HG02840 (cell line): ENCODE results near the gene CDO1.

Experiments used
- ATAC-seq: cut with Tn5 transposase; IDR thresholded peaks from one replicate; pipeline ENCODE4 v1.9.1; 2021; ENCODE audit warnings: mild to moderate bottlenecking, moderate library complexity, moderate number of reproducible peaks; ENCODE audit not compliant: unreplicated experiment, low FRiP score

CDO1 gene

DNA sequence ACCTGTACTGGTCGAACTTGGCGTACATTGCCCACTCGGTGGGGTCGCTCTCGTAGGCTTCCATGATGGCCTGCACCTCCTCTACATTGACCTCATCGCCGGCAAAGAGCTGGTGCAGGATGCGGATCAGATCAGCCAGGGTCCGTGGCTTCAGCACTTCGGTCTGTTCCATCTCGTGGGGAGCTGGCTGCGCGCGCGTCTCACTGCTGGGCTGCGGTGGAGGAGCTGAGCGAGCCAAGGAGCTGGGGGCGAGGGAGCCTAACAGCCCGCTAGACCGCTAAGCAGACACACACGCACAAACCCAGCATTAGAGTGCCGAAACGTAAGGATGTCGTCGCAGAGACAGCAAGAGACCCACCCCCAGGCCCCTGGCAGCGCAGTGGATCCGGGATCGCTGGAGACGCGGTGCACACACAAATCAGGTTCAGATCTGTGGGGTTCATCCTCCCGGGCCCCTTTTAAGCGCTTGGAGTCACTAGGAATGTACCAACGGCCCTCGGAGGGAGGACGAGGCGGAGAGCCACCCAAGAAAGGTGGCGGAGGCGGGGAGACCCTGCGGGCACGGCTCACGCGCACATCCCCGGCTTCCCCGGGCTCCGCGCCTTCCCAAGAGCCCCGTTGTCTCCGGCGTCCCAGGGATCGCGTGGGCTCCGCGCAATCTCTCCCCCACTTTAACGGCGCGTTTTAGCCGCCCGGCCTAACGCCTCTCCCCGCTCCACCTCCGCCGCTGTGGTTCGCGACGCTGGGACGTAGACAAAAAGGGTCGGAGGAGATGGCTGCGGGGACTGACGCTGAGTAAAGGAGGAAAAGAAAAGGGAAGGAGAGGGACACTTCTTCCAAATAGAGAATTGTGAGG lies at the start of gene CDO1:
Gene CDO1, minus strand, starts transcription at position 434 of the 856 bp plus-strand sequence. Its CDS starts 262 bp downstream, at position 172.
- ATAC-seq: no peak

- ATAC-seq: no peak
These were observed 42.9 kb upstream of the CDO1 start for GRCh38 chr5:115859378-115859777.

DNA sequence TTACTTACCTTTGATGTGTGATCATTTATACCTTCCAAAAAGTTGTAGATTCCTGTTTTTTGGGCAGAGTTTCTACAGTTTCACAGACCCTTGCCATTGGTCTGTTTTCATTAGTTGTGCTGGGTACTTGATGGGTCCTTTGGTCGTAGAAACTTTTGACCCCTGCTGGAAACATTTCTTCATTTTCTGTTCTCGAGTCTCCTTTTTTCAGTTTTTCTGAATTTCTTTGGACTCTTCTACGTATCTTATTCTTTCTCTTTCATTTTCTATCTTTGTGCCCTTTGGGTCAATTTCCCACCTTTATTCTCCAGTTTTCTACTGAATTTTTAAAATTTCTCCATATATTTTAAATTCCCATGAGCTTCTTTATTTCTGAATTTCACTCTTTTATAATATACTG lies 41.9 kb upstream of the CDO1 start:
- no peak for ATAC-seq

DNA sequence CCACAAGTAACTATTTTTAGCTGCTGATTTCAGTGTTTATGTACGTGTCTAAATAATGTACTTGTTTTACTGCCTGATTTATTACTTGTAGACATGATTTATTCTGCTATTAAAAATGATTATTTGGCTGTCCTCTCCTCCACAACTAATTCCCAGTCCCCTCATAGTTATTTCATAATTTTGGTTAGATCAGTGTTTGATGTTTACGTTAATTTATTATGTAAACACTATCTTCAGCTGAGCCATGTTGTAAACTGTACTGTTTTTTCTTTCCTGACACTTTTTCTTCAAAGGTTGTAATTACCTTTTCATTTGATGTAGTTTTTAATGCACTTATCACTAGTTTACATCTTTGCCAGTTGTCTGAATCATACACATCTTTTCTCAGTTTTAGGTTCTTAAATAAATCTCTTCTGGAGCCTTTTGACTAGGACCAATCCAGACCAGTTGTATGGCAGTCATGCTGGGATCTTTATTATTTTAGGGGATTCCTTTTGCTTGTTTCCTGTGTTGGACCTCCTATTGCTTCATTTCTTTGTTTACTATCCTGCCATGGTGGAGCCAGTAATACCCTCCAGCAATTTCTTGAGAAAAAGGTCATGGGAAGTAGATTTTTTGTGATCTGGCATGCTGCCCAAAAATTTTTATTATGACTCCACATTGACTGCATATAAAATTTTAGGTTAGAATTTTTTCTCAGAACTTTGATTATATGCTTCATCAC lies 41.3 kb upstream of the CDO1 start:
- no peak for ATAC-seq

DNA sequence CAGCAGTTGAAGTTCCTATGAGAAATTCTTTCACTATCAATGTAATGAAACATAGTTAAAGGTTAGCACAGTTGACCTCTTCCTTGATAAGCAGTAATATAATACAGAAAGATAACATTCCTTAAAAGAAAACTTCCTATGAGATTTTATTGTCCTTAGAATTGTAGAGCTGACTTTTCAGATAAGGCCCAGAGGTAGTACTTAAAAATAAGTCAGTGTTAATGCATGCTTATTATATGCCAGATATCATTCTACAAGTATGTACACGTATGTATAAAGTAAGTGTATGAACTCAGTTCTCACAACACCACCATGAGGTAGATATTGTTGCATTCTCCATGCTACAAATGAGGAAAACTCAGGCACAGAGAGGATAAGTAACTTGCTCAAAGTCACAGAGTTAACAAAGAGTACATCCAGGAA lies 40.6 kb upstream of the CDO1 start:
- no peak for ATAC-seq

DNA sequence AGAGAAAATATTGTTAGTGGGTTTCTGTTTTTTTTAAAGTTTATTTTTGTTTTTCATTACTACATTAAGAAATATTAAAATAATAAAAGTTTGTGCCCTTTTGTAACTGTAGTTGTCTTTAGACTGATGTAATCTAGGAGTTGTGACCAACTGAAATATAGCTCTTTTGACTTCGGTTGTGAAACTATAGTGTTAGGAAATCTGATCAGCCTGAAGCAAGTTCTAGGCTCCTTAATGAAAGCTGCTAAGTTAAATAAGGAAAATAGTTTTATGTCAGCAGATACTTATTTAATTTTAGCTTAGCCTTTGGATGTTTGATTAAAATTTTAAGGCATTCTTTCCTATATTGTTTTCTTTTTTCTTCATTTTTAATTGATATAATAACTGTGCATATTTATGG lies 39.5 kb upstream of the CDO1 start:
- no peak for ATAC-seq

GRCh38 chr5:115854139-115854538 lies 37.7 kb upstream of the CDO1 start:
- ATAC-seq: no peak

DNA sequence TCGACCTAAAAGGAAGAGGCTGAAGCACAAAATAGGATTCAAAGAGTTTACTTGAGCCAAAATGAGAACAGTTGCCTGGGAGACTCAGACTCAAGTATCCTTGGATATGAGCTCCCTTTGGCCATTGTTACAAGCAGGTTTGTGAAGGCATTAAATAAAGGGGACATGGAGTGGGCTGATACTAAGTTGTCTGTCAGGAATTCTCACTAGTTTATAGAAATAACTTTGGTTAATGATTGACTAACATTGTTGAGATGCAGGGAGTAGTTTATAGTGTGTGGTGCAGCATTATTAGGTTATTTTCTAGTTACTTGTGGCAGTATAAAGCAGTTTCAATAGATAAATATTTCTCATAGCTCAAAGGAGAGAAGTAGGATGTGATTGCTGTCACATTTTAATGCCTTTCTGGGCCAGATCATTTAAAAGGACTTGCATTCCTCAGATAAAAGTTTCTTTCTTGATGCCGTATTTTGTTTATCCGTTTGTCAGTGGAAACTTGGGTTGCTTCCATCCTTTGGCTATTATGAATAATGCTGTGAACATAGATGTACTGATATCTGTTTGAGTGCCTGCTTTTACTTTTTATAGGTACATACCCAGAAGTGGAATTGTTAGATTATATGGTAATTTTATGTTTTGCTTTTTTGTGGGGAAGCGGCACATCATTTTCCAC lies 34.4 kb upstream of the CDO1 start:
- no peak for ATAC-seq

DNA sequence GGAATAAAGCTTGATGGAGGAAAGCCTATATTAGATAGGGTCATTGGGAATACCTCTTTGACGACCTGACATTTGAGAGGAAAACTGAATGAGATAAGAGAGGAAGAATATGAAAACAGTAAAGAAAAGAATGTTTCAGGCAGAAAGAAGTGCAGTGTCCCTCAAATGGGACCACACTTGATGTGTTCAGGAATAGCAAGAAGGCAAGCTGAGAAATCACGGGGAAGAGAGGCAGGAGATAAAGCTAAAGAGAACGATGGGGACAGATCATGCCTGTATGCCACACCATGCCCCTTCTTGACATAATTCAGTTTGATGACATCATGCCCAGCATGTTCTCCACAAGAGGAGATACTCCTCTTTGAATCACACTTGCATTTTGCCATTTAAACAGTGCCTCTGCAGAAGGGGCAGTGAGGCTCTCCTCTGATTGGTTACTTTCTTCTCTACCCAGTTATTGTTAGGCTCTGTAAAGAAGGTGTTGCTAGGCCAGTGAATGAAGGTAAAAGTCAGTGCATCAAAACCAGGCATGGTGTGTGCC lies 32.9 kb upstream of the CDO1 start:
- ATAC-seq: no peak

- ATAC-seq: no peak
These were observed 30.8 kb upstream of the CDO1 start for GRCh38 chr5:115847290-115847689.

DNA sequence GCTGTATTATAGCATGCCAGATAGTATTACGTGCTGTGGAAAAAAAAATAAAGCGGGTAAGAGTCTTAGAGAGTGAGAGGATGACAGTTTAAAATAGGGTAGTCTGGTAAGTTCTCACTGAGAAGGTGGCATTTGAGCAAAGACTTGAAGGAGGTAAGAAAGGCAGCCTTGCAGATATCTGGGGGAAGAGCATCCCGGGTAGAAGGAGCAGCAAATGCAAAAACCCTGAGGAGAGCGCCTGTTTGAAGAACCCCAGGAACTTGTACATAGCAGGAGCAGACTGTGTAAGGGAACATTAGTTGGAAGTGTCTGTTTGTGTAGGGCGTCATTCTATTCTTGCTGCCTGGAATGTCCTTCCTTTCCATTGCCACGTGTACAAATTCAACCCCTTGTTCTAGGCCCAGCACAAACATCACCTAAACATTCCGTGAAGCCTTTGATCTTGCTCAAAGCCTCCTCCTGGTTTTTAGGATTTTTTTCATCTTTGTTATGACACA lies 27.9 kb upstream of the CDO1 start:
- no peak for ATAC-seq

GRCh38 chr5:115843444-115844130 lies 27.1 kb upstream of the CDO1 start:
- ATAC-seq: no peak

DNA sequence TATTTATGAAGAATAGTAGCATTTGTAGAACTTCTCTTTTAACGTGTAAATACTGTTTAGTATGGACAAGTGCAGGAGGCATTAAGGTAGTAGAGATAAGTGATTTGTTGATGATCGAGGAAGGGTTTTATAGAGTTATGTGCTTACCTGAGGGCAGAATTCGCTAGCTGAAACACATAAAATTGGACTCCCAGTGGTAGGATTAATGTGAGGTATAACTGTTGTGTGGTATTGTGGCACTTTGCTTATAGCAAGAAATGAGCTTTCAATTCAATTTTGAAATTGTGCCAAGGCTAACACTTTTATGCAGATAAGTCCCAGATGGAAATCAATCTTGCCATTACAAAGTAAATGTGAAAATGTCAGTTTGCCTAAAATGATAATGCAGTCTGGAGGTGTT lies 26.5 kb upstream of the CDO1 start:
- ATAC-seq: no peak

- peak; percentile 36 for ATAC-seq
These were observed 25.9 kb upstream of the CDO1 start for GRCh38 chr5:115842089-115842935.

DNA sequence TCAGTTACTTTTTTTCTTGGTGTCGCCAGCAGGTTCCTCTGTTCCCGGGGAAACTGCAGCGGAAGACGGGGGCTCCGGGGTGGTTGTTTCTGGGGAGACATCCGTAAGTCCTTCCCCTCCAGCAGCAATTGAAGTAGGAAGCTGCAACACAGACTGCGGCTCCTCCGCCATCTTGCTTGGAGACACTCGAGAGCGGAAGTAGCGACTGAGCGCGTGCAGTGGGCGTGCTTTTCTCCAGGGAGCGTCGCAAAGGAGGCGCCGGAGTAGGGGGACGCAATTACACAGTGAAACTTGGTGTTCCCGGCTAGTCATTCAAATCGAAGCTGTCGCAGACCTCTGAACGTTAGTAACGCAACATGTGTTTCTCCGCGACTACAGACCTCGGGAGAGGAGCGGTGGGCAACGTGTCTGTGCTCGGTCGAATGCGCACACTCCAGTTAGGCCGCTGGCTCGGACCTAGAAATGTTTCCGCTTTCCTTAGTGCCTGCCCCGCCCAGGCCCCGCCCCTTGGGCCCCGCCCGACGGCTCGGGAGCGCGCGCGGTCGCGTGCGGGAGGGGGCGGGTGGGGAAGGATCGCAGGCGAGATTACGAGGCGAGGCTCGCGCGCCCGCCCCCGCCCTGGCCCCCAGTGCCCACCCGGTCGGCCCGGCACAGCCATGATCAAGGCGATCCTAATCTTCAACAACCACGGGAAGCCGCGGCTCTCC lies 25.1 kb upstream of the CDO1 start, which contains the start of the genes AP3S1 and ATG12:
Gene AP3S1, plus strand, starts transcription at position 554 of the 707 bp plus-strand sequence. Its CDS starts 103 bp downstream, at position 657.
Gene ATG12, minus strand, starts transcription at position 184 of the 707 bp plus-strand sequence. Its CDS starts 13 bp downstream, at position 171.
- ATAC-seq: peak; percentile 79

- ATAC-seq: no peak
These were observed 24.4 kb upstream of the CDO1 start for GRCh38 chr5:115840873-115841272.

- ATAC-seq: no peak
These were observed 22.5 kb upstream of the CDO1 start for GRCh38 chr5:115838885-115839518.

DNA sequence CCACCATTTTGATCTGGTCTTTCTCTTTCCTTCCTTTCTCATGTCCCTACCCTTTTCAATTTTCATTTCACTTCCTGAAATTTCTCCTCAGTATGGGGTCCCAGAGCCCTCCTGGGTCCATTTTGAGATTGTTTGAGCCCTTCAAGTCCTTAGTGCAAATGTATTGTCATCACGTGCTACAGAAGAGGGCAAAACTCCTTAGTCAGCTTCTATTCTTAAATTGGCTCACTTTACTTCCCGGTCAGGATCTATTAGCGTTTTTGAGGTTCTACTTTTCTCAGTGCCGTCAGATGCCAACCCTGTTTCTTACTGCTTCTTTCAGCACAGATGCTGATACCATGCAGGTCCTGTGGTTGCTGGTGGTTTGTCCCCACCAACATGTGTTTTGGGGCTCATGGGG lies 19.0 kb upstream of the CDO1 start:
- no peak for ATAC-seq
